HG03196 (cell line): ENCODE measurements around the gene GRAP2.
"Not testable (repeated sequence)": the region's sequence is repeated elsewhere in the genome, so short reads cannot be mapped to it uniquely, and the experiment has no call there.

Experiments
- ATAC-seq: cut with Tn5 transposase; IDR thresholded peaks from one replicate; pipeline ENCODE4 v1.9.1; 2021; ENCODE audit not compliant: unreplicated experiment

Gene GRAP2

GRCh38 chr22:39900306-39901227 is at the start of gene GRAP2:
GRAP2 (plus strand) TSS chr22:39901084; CDS start chr22:39947107, 46,023 bp downstream.
- ATAC-seq, result peak; percentile 69

GRCh38 chr22:39851606-39852315 is 49.1 kb upstream of the GRAP2 start:
- ATAC-seq, result no peak

- no peak for ATAC-seq
Observed at GRCh38 chr22:39852799-39853198, 48.1 kb upstream of the GRAP2 start.

GRCh38 chr22:39856588-39856987 is 44.3 kb upstream of the GRAP2 start:
- no peak for ATAC-seq

GRCh38 chr22:39859903-39860588 is 40.8 kb upstream of the GRAP2 start:
- ATAC-seq, result no peak

GRCh38 chr22:39868741-39869140 is 32.1 kb upstream of the GRAP2 start:
- no peak for ATAC-seq

- not testable (repeated sequence) for ATAC-seq
Observed at GRCh38 chr22:39869797-39870196, 31.1 kb upstream of the GRAP2 start.

GRCh38 chr22:39871008-39871798 is 29.7 kb upstream of the GRAP2 start:
- no peak for ATAC-seq

GRCh38 chr22:39872548-39872947 is 28.3 kb upstream of the GRAP2 start:
- ATAC-seq, result no peak

- no peak for ATAC-seq
Observed at GRCh38 chr22:39873965-39874364, 26.9 kb upstream of the GRAP2 start.

GRCh38 chr22:39875176-39875885 is 25.6 kb upstream of the GRAP2 start:
- ATAC-seq, result not testable (repeated sequence)

GRCh38 chr22:39877079-39877845 is 23.6 kb upstream of the GRAP2 start:
- ATAC-seq, result no peak

- no peak for ATAC-seq
Observed at GRCh38 chr22:39880722-39881121, 20.2 kb upstream of the GRAP2 start.

GRCh38 chr22:39883057-39883456 is 17.8 kb upstream of the GRAP2 start:
- no peak for ATAC-seq

- not testable (repeated sequence) for ATAC-seq
Observed at GRCh38 chr22:39889924-39890323, 11.0 kb upstream of the GRAP2 start.

- no peak for ATAC-seq
Observed at GRCh38 chr22:39893526-39893925, 7.4 kb upstream of the GRAP2 start, which contains the start of gene ENTHD1. ENTHD1 (minus strand) TSS chr22:39893760; CDS start chr22:39887748, 6,012 bp downstream.

- ATAC-seq, result no peak
Observed at GRCh38 chr22:39894554-39895092, 6.3 kb upstream of the GRAP2 start.

GRCh38 chr22:39895682-39896081 is 5.2 kb upstream of the GRAP2 start:
- no peak for ATAC-seq
